ENCODE measurements around the gene ADARB1. TPM values are rescaled to one million over a fixed set of nuclear protein-coding genes. Genes with fewer than 3 reads are reported as not detected.
A peak's percentile ranks its signal among the peaks of the same experiment; 100 is the strongest.

The ADARB1 gene
- total and polyA plus RNA-seq, 9 of the 15 experiments (the other 6 are each of a cell fraction or from before 2014, with no cell fraction given) = 6.7 to 16.0 (median 8.3) TPM

- H2AFZ ChIP-seq (ENCODE audit: low read depth, low read length) = no peak overlapping the region
- ATAC-seq = no peak
- in situ Hi-C loops (cut with MboI) = no loop called here
- ChIA-PET CTCF (ENCODE audit: low intra/inter-chr PET ratio) (no interaction called here), POLR2A (interaction anchor here (0.8 to 1.1 kb wide), 2 partner anchors 14 to 74 kb away, joined by 3 read pairs; no protein-coding TSS in a partner anchor)
- DNase-seq (ENCODE audit: extremely low read depth in 1 of 4, low spot score in 3 of 4) = no peak
- H3K4me3 ChIP-seq = no peak overlapping the region
- H3K79me2 ChIP-seq (ENCODE audit: control insufficient read depth, insufficient read depth, low read length) = no peaks in the 10 kb centered on the region
- no peaks in the 10 kb centered on the region for H3K36me3 ChIP-seq (ENCODE audit: control insufficient read depth, insufficient read depth, low read length)
- H4K20me1 ChIP-seq (replicated peaks; ENCODE audit: control insufficient read depth, insufficient read depth, low read length) = no peaks in the 10 kb centered on the region
- H3K27me3 ChIP-seq (ENCODE audit: control insufficient read depth in 2 of 2, insufficient read depth in 2 of 2, low read length in 2 of 2) = peaks cover 37 to 41% of the 10 kb centered on the region in 2 experiments; a peak in 4 of 5 replicates
- no peak overlapping the region for H3K4me2 ChIP-seq (ENCODE audit: insufficient read depth, low read length)
- H3K9me3 ChIP-seq (replicated peaks; ENCODE audit: control insufficient read depth, insufficient read depth, low read depth, low read length) = no peaks in the 10 kb centered on the region
- WGBS (ENCODE audit: insufficient coverage, low coverage, missing lambda C conversion rate) = 2% methylated on average over 8 of the region's 8 CpGs
- no peak for FAIRE-seq
- intact Hi-C loops (cut with micrococcal nuclease) = no loop called here
- no TSS peak for BruUV-seq (replicated peaks)
- H3K4me1 ChIP-seq (replicated peaks in 1 of 2; ENCODE audit: control insufficient read depth in 2 of 2, insufficient read depth in 2 of 2, low read length in 2 of 2) = peaks cover 0 to 9% of the 10 kb centered on the region in 2 experiments; a peak in 1 of 5 replicates
- H3K27ac ChIP-seq (ENCODE audit: extremely low read depth, low read depth, low read length) = no peak overlapping the region
- 0 out of 4 replicates have a peak overlapping the region, but pooled peaks of 1 of the 2 experiments have one; percentile 43 for H3K9ac ChIP-seq (ENCODE audit: insufficient read depth in 1 of 2, low read depth in 2 of 2, low read length in 2 of 2)
- no peaks in the 10 kb centered on the region for H3K9me1 ChIP-seq (ENCODE audit: control insufficient read depth, insufficient read depth, low read length)
- TF ChIP-seq BMI1 (IDR thresholded peaks at IDR 0.05; ENCODE audit: low read length) = no peak
- TF ChIP-seq CBFA2T3 (IDR thresholded peaks at IDR 0.05) = no peak
- TF ChIP-seq ZNF398 (CRISPR knock-in tag; IDR thresholded peaks at IDR 0.05) = no peak
- no peak for TF ChIP-seq ARNT (IDR thresholded peaks at IDR 0.05)
- no peak for TF ChIP-seq ZNF76 (CRISPR knock-in tag; IDR thresholded peaks at IDR 0.05; ENCODE audit: borderline replicate concordance)
- no peak for TF ChIP-seq TFE3 (CRISPR knock-in tag; IDR thresholded peaks at IDR 0.05)
- no peak for TF ChIP-seq RFX7 (CRISPR knock-in tag; IDR thresholded peaks at IDR 0.05)
- no peak for TF ChIP-seq NR1H2 (CRISPR knock-in tag; IDR thresholded peaks at IDR 0.05)
- no peak for TF ChIP-seq NFE2L1 (tag; IDR thresholded peaks at IDR 0.05; ENCODE audit: borderline replicate concordance, low read depth)
- no peak for TF ChIP-seq TBP (optimal IDR thresholded peaks at IDR 0.05; ENCODE audit: low read depth, low read length)
- no peak for TF ChIP-seq SMARCE1 (IDR thresholded peaks at IDR 0.05)
- no peak for TF ChIP-seq NKRF (IDR thresholded peaks at IDR 0.05; ENCODE audit: borderline replicate concordance)
- TF ChIP-seq CREBBP (IDR thresholded peaks at IDR 0.05; ENCODE audit: low read depth, low read length) = no peak
- TF ChIP-seq ZC3H8 (IDR thresholded peaks at IDR 0.05) = no peak
- TF ChIP-seq USF1 (CRISPR knock-in tag; IDR thresholded peaks at IDR 0.05) = no peak
- TF ChIP-seq HNRNPK (IDR thresholded peaks at IDR 0.05; ENCODE audit: low read depth, low read length, poor library complexity, severe bottlenecking) = no peak
- TF ChIP-seq DLX4 (CRISPR knock-in tag; IDR thresholded peaks at IDR 0.05) = no peak
Measured at GRCh38 chr21:45234965-45235364, 160.6 kb downstream of the ADARB1 start.

Measured in K562 (cell line).